H1 (cell line): ENCODE results near the gene C19orf47. TPM values are rescaled to one million over a fixed set of nuclear protein-coding genes. Genes with fewer than 3 reads are reported as not detected.

Source experiments
- ASH2L ChIP-seq: fragments of 200-600, 300-600 bp; sonication (generic); IDR thresholded peaks from one replicate; pipeline ENCODE4 v1.7.1; 2017; ENCODE audit warnings: low read length
- BRCA1 ChIP-seq: IDR thresholded peaks from 2 replicates; pipeline ENCODE4 v1.6.1; 2012; ENCODE audit warnings: low read depth, low read length, improper control_type of control experiment
- EGR1 ChIP-seq: IDR thresholded peaks from 2 replicates; pipeline ENCODE4 v1.6.1; 2011; ENCODE audit warnings: low read depth, low read length, borderline replicate concordance
- NRF1 ChIP-seq: IDR thresholded peaks from 2 replicates; pipeline ENCODE4 v1.6.1; 2011; ENCODE audit warnings: mild to moderate bottlenecking, low read depth, low read length, improper control_type of control experiment
- polyA plus RNA-seq, 7 experiments: library from polyadenylated mRNA; depleted of rRNA in 3 of 7; stranded (reverse) in 5 of 7; unstranded in 2 of 7; fragments of >200 nt in 5 of 7; fragments of 200-250 nt in 2 of 7; gene quantifications; 1 replicate in 5 of 7; 2 replicates in 1 of 7; 4 replicates in 1 of 7; pipeline versions ENCODE4 v1.2.1 to v1.2.3, GENCODE V29; 2011 to 2013; ENCODE audit warnings: missing spikeins in 2 of 7, mixed read lengths in 2 of 7
- total RNA-seq: library from RNA; stranded (reverse); fragmentation: NEBNext Ultra II Directional; extraction: Animal tissue kit (Norgen Biotek cat#: 25700); gene quantifications from 2 replicates; pipeline ENCODE4 v1.2.1, GENCODE V29; 2021
- TF ChIP-seq, protein P1 (sequence below): fragments of 300-600 bp; sonication (generic); IDR thresholded peaks from 2 replicates; pipeline ENCODE4 v1.7.1; 2012; ENCODE audit warnings: low read length, moderate library complexity, mild to moderate bottlenecking, inconsistent platforms; ENCODE audit not compliant: insufficient replicate concordance

Gene C19orf47
- total and polyA plus RNA-seq, 2 of the 8 experiments (the other 6 are each of a cell fraction or from before 2014, with no cell fraction given): 17.8 to 27.3 TPM

DNA sequence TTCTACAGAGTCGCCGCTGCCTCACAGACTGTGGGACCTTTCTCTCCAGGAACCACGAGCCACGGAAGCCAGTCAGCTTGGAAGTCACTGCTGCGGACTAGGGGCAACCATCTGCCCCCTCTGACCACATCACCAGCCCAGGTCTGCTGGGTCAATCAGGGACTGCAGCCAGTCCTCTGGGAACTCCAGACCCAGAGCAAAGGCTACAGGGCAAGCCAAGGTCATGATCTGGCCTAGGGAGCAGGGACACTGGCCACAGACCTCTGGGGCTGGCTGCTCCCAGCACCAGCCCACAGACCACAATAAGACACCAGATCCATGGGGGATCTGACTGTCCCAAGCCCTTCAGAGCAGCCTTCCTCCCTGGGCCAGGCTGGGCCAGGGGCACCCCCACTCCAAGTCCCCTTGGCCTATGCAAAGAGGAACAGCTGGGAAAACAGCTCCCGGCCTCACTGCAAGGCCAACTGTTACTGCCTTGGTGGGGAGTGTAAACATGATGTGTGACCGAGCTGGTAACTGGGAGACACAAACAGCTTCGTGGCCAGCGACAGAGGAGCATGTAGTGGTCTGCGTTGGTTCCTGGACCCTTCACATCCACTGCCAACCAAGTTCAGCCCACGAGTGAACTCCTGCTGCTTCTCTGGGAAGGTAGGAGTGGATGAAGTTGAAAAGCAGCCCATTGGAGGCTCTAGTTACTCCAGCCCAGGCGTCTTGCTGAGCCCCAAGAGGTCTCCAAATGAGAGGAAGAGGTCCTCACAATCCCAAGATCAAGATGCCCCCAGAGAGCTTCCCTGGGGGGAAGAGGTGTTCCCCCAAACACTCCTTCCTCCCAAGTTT, 64.6 kb downstream of the C19orf47 start (continued):
- TF ChIP-seq, protein P1, sequence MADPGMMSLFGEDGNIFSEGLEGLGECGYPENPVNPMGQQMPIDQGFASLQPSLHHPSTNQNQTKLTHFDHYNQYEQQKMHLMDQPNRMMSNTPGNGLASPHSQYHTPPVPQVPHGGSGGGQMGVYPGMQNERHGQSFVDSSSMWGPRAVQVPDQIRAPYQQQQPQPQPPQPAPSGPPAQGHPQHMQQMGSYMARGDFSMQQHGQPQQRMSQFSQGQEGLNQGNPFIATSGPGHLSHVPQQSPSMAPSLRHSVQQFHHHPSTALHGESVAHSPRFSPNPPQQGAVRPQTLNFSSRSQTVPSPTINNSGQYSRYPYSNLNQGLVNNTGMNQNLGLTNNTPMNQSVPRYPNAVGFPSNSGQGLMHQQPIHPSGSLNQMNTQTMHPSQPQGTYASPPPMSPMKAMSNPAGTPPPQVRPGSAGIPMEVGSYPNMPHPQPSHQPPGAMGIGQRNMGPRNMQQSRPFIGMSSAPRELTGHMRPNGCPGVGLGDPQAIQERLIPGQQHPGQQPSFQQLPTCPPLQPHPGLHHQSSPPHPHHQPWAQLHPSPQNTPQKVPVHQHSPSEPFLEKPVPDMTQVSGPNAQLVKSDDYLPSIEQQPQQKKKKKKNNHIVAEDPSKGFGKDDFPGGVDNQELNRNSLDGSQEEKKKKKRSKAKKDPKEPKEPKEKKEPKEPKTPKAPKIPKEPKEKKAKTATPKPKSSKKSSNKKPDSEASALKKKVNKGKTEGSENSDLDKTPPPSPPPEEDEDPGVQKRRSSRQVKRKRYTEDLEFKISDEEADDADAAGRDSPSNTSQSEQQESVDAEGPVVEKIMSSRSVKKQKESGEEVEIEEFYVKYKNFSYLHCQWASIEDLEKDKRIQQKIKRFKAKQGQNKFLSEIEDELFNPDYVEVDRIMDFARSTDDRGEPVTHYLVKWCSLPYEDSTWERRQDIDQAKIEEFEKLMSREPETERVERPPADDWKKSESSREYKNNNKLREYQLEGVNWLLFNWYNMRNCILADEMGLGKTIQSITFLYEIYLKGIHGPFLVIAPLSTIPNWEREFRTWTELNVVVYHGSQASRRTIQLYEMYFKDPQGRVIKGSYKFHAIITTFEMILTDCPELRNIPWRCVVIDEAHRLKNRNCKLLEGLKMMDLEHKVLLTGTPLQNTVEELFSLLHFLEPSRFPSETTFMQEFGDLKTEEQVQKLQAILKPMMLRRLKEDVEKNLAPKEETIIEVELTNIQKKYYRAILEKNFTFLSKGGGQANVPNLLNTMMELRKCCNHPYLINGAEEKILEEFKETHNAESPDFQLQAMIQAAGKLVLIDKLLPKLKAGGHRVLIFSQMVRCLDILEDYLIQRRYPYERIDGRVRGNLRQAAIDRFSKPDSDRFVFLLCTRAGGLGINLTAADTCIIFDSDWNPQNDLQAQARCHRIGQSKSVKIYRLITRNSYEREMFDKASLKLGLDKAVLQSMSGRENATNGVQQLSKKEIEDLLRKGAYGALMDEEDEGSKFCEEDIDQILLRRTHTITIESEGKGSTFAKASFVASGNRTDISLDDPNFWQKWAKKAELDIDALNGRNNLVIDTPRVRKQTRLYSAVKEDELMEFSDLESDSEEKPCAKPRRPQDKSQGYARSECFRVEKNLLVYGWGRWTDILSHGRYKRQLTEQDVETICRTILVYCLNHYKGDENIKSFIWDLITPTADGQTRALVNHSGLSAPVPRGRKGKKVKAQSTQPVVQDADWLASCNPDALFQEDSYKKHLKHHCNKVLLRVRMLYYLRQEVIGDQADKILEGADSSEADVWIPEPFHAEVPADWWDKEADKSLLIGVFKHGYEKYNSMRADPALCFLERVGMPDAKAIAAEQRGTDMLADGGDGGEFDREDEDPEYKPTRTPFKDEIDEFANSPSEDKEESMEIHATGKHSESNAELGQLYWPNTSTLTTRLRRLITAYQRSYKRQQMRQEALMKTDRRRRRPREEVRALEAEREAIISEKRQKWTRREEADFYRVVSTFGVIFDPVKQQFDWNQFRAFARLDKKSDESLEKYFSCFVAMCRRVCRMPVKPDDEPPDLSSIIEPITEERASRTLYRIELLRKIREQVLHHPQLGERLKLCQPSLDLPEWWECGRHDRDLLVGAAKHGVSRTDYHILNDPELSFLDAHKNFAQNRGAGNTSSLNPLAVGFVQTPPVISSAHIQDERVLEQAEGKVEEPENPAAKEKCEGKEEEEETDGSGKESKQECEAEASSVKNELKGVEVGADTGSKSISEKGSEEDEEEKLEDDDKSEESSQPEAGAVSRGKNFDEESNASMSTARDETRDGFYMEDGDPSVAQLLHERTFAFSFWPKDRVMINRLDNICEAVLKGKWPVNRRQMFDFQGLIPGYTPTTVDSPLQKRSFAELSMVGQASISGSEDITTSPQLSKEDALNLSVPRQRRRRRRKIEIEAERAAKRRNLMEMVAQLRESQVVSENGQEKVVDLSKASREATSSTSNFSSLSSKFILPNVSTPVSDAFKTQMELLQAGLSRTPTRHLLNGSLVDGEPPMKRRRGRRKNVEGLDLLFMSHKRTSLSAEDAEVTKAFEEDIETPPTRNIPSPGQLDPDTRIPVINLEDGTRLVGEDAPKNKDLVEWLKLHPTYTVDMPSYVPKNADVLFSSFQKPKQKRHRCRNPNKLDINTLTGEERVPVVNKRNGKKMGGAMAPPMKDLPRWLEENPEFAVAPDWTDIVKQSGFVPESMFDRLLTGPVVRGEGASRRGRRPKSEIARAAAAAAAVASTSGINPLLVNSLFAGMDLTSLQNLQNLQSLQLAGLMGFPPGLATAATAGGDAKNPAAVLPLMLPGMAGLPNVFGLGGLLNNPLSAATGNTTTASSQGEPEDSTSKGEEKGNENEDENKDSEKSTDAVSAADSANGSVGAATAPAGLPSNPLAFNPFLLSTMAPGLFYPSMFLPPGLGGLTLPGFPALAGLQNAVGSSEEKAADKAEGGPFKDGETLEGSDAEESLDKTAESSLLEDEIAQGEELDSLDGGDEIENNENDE: no peak
- TF ChIP-seq ASH2L (no peak), EGR1 (no peak), NRF1 (no peak), BRCA1 (no peak)
